ENCODE data around the gene IFITM10.

The IFITM10 gene

DNA sequence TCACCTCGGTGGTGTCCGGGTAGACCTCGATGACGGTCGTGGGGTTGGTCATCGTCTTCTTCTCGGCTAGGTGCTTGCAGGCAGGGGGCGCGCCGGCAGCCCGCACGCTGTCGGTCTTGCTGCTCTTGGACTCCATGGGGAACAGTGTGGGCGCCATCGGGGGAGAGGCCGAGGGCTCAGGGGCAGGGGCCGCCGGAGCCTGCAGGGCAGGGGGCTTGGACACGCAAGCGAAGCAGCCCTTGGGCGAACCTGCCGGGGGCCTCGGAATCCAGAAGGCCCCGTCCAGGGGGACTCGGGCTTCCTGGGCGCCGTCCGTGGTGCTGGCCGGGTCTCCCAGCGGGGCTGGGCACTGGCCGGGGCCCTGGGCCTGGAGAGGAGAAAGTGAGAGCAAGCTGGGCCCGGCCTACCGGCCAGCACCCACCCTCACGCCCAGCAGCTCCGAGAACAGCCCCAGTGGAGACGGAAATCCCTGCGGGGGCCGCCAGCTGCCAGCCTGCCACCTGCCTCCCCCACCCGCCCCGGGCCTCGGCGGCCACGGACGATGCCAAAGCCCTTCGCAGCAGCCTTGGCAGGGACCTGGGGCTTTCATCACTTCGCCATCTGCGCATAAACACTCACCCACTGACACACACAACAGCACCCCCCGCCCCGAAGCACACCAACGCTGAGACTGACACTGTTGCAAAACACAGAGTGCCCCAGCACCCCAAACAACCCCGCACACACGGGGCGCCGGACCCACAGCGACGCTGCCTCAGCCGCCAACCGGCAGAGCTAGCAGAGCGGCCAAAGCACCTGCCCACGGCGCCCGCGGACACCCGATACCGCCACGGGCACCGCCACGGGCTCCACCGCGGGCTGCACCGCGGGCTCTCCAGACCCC lies 2.4 kb downstream of the IFITM10 start:
- TF ChIP-seq, protein P1, sequence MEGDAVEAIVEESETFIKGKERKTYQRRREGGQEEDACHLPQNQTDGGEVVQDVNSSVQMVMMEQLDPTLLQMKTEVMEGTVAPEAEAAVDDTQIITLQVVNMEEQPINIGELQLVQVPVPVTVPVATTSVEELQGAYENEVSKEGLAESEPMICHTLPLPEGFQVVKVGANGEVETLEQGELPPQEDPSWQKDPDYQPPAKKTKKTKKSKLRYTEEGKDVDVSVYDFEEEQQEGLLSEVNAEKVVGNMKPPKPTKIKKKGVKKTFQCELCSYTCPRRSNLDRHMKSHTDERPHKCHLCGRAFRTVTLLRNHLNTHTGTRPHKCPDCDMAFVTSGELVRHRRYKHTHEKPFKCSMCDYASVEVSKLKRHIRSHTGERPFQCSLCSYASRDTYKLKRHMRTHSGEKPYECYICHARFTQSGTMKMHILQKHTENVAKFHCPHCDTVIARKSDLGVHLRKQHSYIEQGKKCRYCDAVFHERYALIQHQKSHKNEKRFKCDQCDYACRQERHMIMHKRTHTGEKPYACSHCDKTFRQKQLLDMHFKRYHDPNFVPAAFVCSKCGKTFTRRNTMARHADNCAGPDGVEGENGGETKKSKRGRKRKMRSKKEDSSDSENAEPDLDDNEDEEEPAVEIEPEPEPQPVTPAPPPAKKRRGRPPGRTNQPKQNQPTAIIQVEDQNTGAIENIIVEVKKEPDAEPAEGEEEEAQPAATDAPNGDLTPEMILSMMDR (IDR thresholded peaks at IDR 0.05; ENCODE audit: insufficient read depth, missing control alignments) = no peak
- DNase-seq (ENCODE audit: insufficient read length, low spot score) (no peak), FAIRE-seq (no peak)

DNA sequence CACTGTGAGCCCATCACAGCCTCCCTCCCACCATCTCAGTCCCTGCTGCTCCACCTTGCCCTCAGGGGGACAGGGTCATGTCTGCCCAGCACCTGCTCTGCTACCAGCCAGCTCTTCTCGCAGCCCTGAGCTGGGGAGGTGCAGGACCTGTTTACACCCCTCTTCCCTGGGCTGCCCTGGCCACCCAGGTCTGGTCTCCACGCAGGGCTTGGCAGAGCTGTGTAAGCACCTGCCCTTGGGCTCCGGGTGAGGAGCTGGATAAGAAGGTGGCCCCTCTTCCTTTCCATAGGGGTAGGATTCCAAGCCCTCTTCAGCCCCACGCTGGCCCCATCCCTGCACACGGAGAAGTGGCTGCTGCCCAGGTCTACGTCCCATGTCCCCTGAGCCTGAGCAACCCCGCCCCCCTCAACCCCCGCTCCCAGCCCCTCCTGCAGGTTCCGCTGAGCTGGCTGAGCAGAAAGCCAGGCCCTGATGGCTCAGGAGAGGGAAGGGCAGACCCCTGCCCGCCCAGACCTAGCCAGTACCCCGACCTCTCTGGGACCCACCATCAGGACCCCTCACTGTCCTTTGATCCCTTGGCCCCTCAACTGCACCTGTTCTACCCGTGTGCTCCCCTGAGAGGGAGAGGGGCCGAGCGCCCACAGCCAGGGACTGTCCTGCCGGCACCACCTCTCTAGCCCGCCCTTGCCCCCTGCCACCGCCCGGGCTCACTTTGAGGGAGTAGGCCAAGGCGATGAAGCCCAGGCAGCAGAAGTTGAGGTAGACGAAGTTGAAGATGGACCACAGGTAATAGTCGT lies 3.2 kb downstream of the IFITM10 start:
- DNase-seq (ENCODE audit: insufficient read length, low spot score) (no peak), FAIRE-seq (no peak)
- TF ChIP-seq, protein P1 (IDR thresholded peaks at IDR 0.05; ENCODE audit: insufficient read depth, missing control alignments) = no peak

GRCh38 chr11:1746511-1746931 lies 3.9 kb downstream of the IFITM10 start:
- DNase-seq (ENCODE audit: insufficient read length, low spot score) (no peak), FAIRE-seq (no peak)
- TF ChIP-seq, protein P1 (IDR thresholded peaks at IDR 0.05; ENCODE audit: insufficient read depth, missing control alignments) = no peak

DNA sequence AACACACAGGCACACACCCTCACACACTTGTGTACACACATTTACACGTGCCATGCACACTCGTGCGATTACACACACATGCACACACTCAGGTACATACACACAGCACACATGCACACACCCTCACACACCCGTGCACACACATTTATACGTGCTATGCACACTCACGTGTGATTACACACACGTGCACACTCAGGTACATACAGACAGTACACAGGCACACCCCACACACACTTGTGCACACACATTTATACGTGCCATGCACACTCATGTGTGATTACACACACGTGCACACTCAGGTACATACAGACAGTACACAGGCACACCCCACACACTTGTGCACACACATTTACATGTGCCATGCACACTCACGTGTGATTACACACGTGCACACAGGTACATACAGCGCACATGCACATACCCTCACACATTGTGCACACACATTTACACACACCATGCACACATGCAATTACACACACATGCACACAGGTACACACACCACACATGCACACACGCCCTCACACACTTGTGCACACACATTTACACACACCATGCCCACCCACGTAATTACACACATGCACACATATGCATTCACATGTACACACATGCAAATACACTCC lies 4.6 kb downstream of the IFITM10 start:
- TF ChIP-seq, protein P1 (IDR thresholded peaks at IDR 0.05; ENCODE audit: insufficient read depth, missing control alignments) = no peak
- DNase-seq (ENCODE audit: insufficient read length, low spot score) = no peak
- no peak for FAIRE-seq

DNA sequence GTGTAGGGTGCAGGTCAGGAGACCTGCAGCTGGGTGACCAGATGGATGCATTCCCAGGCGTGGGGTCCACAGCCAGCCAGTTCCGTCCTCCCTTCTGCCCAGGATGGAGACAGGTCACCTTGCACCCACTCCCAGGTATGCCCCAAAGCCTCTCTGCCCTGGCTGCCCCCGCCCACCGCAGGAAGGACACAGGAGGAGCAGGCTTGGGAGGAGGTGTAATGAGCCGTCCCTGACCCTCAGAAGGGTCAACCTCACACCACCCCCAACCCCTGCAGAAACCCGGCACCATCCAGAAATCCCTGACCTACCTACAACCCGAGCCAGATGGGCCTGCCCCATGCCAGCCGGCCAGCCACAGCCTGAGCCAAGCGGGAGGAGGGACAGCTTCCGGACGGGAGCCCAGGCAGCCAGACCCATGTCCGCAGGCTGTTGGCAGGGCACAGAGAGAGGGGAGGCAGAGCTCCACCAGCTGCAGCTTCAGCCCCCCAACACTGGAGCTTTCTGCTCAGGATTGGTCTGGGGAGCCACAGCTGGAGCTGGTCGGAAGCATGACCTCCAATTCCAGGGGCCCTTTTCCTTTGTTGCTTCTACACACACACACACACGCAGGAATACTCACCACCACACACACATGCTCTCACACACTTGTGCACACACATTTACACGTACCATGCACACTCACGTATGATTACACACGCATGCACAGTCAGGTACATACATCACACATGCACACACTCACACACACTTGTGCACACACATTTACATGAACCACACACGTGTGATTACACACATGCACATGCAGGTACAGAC lies 5.3 kb downstream of the IFITM10 start:
- no peak for FAIRE-seq
- DNase-seq (ENCODE audit: insufficient read length, low spot score) = no peak

More for the DNA sequence above, 5.3 kb downstream of the IFITM10 start:
- TF ChIP-seq, protein P1 (IDR thresholded peaks at IDR 0.05; ENCODE audit: insufficient read depth, missing control alignments) = no peak

All from D721Med (cell line).